K562 (cell line): ENCODE results near the gene USP35. TPM values are rescaled to one million over a fixed set of nuclear protein-coding genes. Genes with fewer than 3 reads are reported as not detected.
A peak's percentile ranks its signal among the peaks of the same experiment; 100 is the strongest.

Experiments
- KDM1A ChIP-seq, 2 experiments: fragments of 450-650 bp; IDR thresholded peaks; 2 replicates each; pipeline ENCODE4 v1.6.1; 2016; ENCODE audit warnings: mild to moderate bottlenecking in 2 of 2
- L3MBTL2 ChIP-seq: fragments of 450-650 bp; IDR thresholded peaks from 2 replicates; pipeline ENCODE4 v1.6.1; 2016; ENCODE audit warnings: mild to moderate bottlenecking, moderate library complexity
- PHF21A ChIP-seq: fragments of 450-650 bp; IDR thresholded peaks from 2 replicates; pipeline ENCODE4 v1.6.1; 2017; ENCODE audit warnings: low read depth, borderline replicate concordance
- RBBP5 ChIP-seq: fragments of 200-600 bp; sonication (generic); IDR thresholded peaks from 2 replicates; pipeline ENCODE4 v1.6.1; 2012; ENCODE audit warnings: borderline replicate concordance, mild to moderate bottlenecking, low read length, control low read depth, inconsistent platforms; ENCODE audit not compliant: insufficient read depth, poor library complexity, severe bottlenecking
- SETDB1 ChIP-seq: IDR thresholded peaks from one replicate; pipeline ENCODE4 v1.6.1; 2012; ENCODE audit warnings: low read length, control low read depth, inconsistent platforms
- ZNF57 ChIP-seq: fragments of 450-650 bp; formaldehyde crosslinking; IDR thresholded peaks from 2 replicates; pipeline ENCODE4 v1.4.0; 2020; ENCODE audit warnings: mild to moderate bottlenecking, moderate library complexity
- polyA plus RNA-seq, 8 experiments: library from polyadenylated mRNA; depleted of rRNA in 4 of 8; stranded (reverse) in 5 of 8; unstranded in 3 of 8; fragments of >200 nt; fragmentation: Nextera tagmentation in 2 of 8; fragmentation: Illumina TruSeq in 1 of 8; extraction: Ambion mirVana in 2 of 8; extraction: Trizol in 1 of 8; gene quantifications; 2 replicates each; pipeline versions ENCODE4 v1.2.1 to v1.2.3, GENCODE V29; 2011 to 2014; ENCODE audit warnings: inconsistent platforms in 1 of 8, missing spikeins in 1 of 8
- total RNA-seq, 7 experiments: library from RNA; depleted of rRNA in 6 of 7; stranded (reverse); fragments of >200 nt in 6 of 7; fragmentation: Illumina TruSeq in 2 of 7; extraction: Trizol in 2 of 7; gene quantifications; 2 replicates each; pipeline versions ENCODE4 v1.2.1 to v1.2.3, GENCODE V29; 2011 to 2021; ENCODE audit warnings: low replicate concordance in 1 of 7
- TF ChIP-seq, protein P1 (sequence below): fragments of 450-650 bp; IDR thresholded peaks from 2 replicates; pipeline ENCODE4 v1.6.1; 2018; ENCODE audit not compliant: partially characterized antibody
- TF ChIP-seq, protein P2 (sequence below): conservative IDR thresholded peaks from 2 replicates; pipeline ENCODE4 v1.6.1; 2011; ENCODE audit warnings: low read depth, mild to moderate bottlenecking, low read length; ENCODE audit not compliant: control insufficient read depth
- TF ChIP-seq, protein P3 (sequence below): fragments of 450-650 bp; IDR thresholded peaks from 2 replicates; pipeline ENCODE4 v1.6.1; 2016; ENCODE audit warnings: borderline replicate concordance
- TF ChIP-seq, protein P4 (sequence below), 2 experiments: fragments of 450-650 bp; IDR thresholded peaks; 2 replicates each; pipeline ENCODE4 v1.6.1; 2018; ENCODE audit warnings: mild to moderate bottlenecking in 2 of 2, low read depth in 1 of 2; ENCODE audit not compliant: partially characterized antibody in 2 of 2
- TF ChIP-seq, protein P5 (sequence below): fragments of 450-650 bp; IDR thresholded peaks from 2 replicates; pipeline ENCODE4 v1.6.1; 2016; ENCODE audit warnings: low read depth, mild to moderate bottlenecking, moderate library complexity

The USP35 gene
- total and polyA plus RNA-seq, 9 of the 15 experiments (the other 6 are each of a cell fraction or from before 2014, with no cell fraction given), result 0.01 to 4.8 (median 3.6) TPM

DNA sequence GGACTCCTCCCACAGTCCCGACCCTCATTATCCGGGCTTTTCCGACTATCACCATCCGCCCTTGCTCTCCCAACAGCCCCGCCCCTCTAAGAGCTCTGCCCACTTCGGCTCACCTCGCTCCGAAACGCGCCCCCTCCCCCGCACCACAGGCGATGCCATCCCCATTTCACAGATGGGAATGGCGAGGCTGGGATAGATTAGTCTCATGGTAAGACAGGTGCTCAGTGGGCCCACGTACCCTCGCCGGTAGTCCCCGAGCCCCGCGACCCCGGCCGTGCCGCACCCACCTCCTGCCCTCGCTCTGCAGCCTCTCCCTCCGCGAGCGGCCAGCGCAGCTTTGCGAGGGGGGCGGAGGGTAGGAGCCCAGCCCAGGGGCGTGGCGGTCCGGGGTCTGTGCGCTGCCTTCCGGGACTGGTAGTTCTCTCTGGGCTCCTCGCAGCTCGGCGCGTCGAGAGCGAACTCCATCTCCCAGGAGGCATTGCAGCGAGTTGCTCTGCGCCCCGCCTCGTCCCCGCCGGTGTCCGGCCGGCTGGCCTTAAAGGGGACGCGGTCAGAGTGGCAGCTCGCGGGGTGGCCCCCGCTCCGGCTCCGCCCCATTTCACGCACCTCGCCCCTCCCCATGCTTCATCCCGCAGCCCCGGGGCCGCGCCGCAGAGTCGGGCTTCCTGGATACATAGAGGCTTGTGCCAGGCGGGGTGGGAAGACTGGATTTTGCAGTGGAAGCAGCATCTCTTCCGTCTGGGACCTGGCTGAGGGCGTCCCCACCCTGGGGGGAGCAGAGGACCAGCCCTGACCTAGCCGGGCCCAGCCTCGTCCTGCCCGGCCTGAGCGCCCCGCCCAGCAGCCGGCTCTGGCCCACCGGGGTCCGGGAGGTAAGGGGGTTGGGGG is at the start of gene USP35, which contains the start of gene KCTD21 (continued):
- TF ChIP-seq, protein P1, sequence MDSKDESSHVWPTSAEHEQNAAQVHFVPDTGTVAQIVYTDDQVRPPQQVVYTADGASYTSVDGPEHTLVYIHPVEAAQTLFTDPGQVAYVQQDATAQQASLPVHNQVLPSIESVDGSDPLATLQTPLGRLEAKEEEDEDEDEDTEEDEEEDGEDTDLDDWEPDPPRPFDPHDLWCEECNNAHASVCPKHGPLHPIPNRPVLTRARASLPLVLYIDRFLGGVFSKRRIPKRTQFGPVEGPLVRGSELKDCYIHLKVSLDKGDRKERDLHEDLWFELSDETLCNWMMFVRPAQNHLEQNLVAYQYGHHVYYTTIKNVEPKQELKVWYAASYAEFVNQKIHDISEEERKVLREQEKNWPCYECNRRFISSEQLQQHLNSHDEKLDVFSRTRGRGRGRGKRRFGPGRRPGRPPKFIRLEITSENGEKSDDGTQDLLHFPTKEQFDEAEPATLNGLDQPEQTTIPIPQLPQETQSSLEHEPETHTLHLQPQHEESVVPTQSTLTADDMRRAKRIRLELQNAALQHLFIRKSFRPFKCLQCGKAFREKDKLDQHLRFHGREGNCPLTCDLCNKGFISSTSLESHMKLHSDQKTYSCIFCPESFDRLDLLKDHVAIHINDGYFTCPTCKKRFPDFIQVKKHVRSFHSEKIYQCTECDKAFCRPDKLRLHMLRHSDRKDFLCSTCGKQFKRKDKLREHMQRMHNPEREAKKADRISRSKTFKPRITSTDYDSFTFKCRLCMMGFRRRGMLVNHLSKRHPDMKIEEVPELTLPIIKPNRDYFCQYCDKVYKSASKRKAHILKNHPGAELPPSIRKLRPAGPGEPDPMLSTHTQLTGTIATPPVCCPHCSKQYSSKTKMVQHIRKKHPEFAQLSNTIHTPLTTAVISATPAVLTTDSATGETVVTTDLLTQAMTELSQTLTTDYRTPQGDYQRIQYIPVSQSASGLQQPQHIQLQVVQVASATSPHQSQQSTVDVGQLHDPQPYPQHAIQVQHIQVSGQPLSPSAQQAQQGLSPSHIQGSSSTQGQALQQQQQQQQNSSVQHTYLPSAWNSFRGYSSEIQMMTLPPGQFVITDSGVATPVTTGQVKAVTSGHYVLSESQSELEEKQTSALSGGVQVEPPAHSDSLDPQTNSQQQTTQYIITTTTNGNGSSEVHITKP, result peak; percentile 25
- TF ChIP-seq, protein P2, sequence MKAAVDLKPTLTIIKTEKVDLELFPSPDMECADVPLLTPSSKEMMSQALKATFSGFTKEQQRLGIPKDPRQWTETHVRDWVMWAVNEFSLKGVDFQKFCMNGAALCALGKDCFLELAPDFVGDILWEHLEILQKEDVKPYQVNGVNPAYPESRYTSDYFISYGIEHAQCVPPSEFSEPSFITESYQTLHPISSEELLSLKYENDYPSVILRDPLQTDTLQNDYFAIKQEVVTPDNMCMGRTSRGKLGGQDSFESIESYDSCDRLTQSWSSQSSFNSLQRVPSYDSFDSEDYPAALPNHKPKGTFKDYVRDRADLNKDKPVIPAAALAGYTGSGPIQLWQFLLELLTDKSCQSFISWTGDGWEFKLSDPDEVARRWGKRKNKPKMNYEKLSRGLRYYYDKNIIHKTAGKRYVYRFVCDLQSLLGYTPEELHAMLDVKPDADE, result peak; percentile 92
- TF ChIP-seq PHF21A, result no peak
- TF ChIP-seq, protein P3, sequence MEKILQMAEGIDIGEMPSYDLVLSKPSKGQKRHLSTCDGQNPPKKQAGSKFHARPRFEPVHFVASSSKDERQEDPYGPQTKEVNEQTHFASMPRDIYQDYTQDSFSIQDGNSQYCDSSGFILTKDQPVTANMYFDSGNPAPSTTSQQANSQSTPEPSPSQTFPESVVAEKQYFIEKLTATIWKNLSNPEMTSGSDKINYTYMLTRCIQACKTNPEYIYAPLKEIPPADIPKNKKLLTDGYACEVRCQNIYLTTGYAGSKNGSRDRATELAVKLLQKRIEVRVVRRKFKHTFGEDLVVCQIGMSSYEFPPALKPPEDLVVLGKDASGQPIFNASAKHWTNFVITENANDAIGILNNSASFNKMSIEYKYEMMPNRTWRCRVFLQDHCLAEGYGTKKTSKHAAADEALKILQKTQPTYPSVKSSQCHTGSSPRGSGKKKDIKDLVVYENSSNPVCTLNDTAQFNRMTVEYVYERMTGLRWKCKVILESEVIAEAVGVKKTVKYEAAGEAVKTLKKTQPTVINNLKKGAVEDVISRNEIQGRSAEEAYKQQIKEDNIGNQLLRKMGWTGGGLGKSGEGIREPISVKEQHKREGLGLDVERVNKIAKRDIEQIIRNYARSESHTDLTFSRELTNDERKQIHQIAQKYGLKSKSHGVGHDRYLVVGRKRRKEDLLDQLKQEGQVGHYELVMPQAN, result peak; percentile 90
- TF ChIP-seq, protein P4, sequence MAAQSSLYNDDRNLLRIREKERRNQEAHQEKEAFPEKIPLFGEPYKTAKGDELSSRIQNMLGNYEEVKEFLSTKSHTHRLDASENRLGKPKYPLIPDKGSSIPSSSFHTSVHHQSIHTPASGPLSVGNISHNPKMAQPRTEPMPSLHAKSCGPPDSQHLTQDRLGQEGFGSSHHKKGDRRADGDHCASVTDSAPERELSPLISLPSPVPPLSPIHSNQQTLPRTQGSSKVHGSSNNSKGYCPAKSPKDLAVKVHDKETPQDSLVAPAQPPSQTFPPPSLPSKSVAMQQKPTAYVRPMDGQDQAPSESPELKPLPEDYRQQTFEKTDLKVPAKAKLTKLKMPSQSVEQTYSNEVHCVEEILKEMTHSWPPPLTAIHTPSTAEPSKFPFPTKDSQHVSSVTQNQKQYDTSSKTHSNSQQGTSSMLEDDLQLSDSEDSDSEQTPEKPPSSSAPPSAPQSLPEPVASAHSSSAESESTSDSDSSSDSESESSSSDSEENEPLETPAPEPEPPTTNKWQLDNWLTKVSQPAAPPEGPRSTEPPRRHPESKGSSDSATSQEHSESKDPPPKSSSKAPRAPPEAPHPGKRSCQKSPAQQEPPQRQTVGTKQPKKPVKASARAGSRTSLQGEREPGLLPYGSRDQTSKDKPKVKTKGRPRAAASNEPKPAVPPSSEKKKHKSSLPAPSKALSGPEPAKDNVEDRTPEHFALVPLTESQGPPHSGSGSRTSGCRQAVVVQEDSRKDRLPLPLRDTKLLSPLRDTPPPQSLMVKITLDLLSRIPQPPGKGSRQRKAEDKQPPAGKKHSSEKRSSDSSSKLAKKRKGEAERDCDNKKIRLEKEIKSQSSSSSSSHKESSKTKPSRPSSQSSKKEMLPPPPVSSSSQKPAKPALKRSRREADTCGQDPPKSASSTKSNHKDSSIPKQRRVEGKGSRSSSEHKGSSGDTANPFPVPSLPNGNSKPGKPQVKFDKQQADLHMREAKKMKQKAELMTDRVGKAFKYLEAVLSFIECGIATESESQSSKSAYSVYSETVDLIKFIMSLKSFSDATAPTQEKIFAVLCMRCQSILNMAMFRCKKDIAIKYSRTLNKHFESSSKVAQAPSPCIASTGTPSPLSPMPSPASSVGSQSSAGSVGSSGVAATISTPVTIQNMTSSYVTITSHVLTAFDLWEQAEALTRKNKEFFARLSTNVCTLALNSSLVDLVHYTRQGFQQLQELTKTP (IDR thresholded peaks at IDR 0.05; ENCODE audit: low read depth in 1 of 2, partially characterized antibody in 2 of 2), result peak in 1 of 2 experiments; percentile 97
- TF ChIP-seq SETDB1, result no peak
- no peak for TF ChIP-seq ZNF57
- TF ChIP-seq KDM1A (IDR thresholded peaks at IDR 0.05), result peak; percentile 98 to 100
- TF ChIP-seq, protein P5, sequence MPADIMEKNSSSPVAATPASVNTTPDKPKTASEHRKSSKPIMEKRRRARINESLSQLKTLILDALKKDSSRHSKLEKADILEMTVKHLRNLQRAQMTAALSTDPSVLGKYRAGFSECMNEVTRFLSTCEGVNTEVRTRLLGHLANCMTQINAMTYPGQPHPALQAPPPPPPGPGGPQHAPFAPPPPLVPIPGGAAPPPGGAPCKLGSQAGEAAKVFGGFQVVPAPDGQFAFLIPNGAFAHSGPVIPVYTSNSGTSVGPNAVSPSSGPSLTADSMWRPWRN, result no peak
- TF ChIP-seq RBBP5, result peak; percentile 83
- peak; percentile 45; the same call in 1 of the 2 replicates for TF ChIP-seq L3MBTL2
